GM12878 (cell line): ENCODE data around the gene CLEC4G. TPM values are rescaled to one million over a fixed set of nuclear protein-coding genes. Genes with fewer than 3 reads are reported as not detected.
A peak's percentile ranks its signal among the peaks of the same experiment; 100 is the strongest.

Experiments used
- ASH2L ChIP-seq: fragments of 300-600, 200-600 bp; sonication (generic); IDR thresholded peaks from 2 replicates; pipeline ENCODE4 v1.6.1; 2017; ENCODE audit warnings: low read depth, mild to moderate bottlenecking, borderline replicate concordance
- EP300 ChIP-seq, 2 experiments: fragments of 150-350 bp in 1 of 2; IDR thresholded peaks; 2 replicates each; pipeline ENCODE4 v1.6.1; 2011 to 2012; ENCODE audit warnings: low read depth in 2 of 2, low read length in 2 of 2, borderline replicate concordance in 1 of 2, improper control_type of control experiment in 1 of 2, inconsistent platforms in 1 of 2; ENCODE audit not compliant: control insufficient read depth in 1 of 2
- FOXK2 ChIP-seq: fragments of 450-650 bp; IDR thresholded peaks from 2 replicates; pipeline ENCODE4 v1.6.1; 2017; ENCODE audit warnings: mild to moderate bottlenecking, moderate library complexity
- GABPA ChIP-seq: IDR thresholded peaks from 2 replicates; pipeline ENCODE4 v1.6.1; 2014; ENCODE audit warnings: antibody characterized with exemption, low read depth, mild to moderate bottlenecking, inconsistent platforms
- GATAD2B ChIP-seq: fragments of 450-650 bp; conservative IDR thresholded peaks from 2 replicates; pipeline ENCODE4 v1.6.1; 2017; ENCODE audit warnings: low read depth, mild to moderate bottlenecking, moderate library complexity
- MXI1 ChIP-seq: fragments of 150-350 bp; IDR thresholded peaks from 2 replicates; pipeline ENCODE4 v1.6.1; 2011; ENCODE audit warnings: low read depth, mild to moderate bottlenecking, inconsistent platforms, low read length, improper control_type of control experiment
- SMC3 ChIP-seq: IDR thresholded peaks from 2 replicates; pipeline ENCODE4 v1.6.1; 2011; ENCODE audit warnings: low read length, improper control_type of control experiment, borderline replicate concordance
- polyA plus RNA-seq, 11 experiments: library from polyadenylated mRNA; depleted of rRNA in 4 of 11; unstranded in 6 of 11; stranded (reverse) in 5 of 11; fragments of >200 nt; fragmentation: Nextera tagmentation in 4 of 11; fragmentation: Illumina TruSeq in 1 of 11; extraction: Ambion mirVana in 4 of 11; extraction: Trizol in 1 of 11; gene quantifications; 1 replicate in 1 of 11; 2 replicates in 10 of 11; pipeline versions ENCODE4 v1.2.1 to v1.2.3, GENCODE V29; 2011 to 2016; ENCODE audit warnings: inconsistent platforms in 2 of 11, missing spikeins in 2 of 11, low read depth in 1 of 11
- total RNA-seq, 4 experiments: library from RNA; depleted of rRNA in 3 of 4; stranded (reverse); fragments of >200 nt in 3 of 4; fragmentation: Illumina TruSeq in 1 of 4; extraction: Trizol in 1 of 4; gene quantifications; 2 replicates each; pipeline versions ENCODE4 v1.2.1 to v1.2.3, GENCODE V29; 2013 to 2021
- TF ChIP-seq, protein P1 (sequence below): fragments of 450-650 bp; IDR thresholded peaks from 2 replicates; pipeline ENCODE4 v1.6.1; 2017; ENCODE audit warnings: mild to moderate bottlenecking
- TF ChIP-seq, protein P2 (sequence below): fragments of 450-650 bp; IDR thresholded peaks from 2 replicates; pipeline ENCODE4 v1.6.1; 2017; ENCODE audit warnings: mild to moderate bottlenecking, moderate library complexity
- TF ChIP-seq, protein P3 (sequence below): IDR thresholded peaks from 2 replicates; pipeline ENCODE4 v1.6.1; 2011; ENCODE audit warnings: low read depth, low read length, improper control_type of control experiment, borderline replicate concordance
- TF ChIP-seq, protein P4 (sequence below): IDR thresholded peaks from 2 replicates; pipeline ENCODE4 v1.6.1; 2011; ENCODE audit warnings: borderline replicate concordance, low read depth, mild to moderate bottlenecking, moderate library complexity, low read length; ENCODE audit not compliant: insufficient read depth, poor library complexity, severe bottlenecking
- TF ChIP-seq, protein P5 (sequence below): fragments of 450-650 bp; IDR thresholded peaks from 2 replicates; pipeline ENCODE4 v1.6.1; 2018; ENCODE audit warnings: borderline replicate concordance, mild to moderate bottlenecking; ENCODE audit not compliant: partially characterized antibody
- TF ChIP-seq, protein P6 (sequence below), 3 experiments: IDR thresholded peaks in 2 of 3; conservative IDR thresholded peaks in 1 of 3; 2 replicates each; pipeline ENCODE4 v1.5.1; 2011; ENCODE audit warnings: low read depth in 3 of 3, low read length in 3 of 3, mild to moderate bottlenecking in 3 of 3, control low read depth in 2 of 3, moderate library complexity in 2 of 3, inconsistent platforms in 1 of 3, mixed read lengths in 1 of 3; ENCODE audit not compliant: control insufficient read depth in 2 of 3, insufficient read depth in 1 of 3; ENCODE audit errors: extremely low read depth in 1 of 3

The CLEC4G gene
- total and polyA plus RNA-seq, 10 of the 15 experiments (the other 5 are each of a cell fraction or from before 2014, with no cell fraction given) = 0.04 TPM; not detected in 9

DNA sequence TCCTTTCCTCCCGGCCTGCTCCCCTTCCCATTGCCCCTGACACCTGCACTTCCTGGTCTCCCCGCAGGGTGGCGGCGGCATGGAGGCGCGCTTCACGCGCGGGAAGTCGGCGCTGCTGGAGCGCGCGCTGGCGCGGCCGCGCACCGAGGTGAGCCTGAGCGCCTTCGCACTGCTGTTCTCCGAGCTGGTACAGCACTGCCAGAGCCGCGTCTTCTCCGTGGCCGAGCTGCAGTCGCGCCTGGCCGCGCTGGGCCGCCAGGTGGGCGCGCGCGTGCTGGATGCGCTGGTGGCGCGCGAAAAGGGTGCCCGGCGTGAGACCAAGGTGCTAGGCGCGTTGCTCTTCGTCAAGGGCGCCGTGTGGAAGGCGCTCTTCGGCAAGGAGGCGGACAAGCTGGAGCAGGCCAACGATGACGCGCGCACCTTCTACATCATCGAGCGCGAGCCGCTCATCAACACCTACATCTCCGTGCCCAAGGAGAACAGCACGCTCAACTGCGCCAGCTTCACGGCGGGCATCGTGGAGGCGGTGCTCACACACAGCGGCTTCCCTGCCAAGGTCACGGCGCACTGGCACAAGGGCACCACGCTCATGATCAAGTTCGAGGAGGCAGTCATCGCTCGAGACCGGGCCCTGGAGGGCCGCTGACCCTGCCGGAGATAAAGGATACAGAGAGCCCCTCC lies 49.6 kb downstream of the CLEC4G start (continued):
- 0 out of 2 replicates have a peak, but pooled peaks have one; percentile 4 for TF ChIP-seq GATAD2B
- TF ChIP-seq, protein P1, sequence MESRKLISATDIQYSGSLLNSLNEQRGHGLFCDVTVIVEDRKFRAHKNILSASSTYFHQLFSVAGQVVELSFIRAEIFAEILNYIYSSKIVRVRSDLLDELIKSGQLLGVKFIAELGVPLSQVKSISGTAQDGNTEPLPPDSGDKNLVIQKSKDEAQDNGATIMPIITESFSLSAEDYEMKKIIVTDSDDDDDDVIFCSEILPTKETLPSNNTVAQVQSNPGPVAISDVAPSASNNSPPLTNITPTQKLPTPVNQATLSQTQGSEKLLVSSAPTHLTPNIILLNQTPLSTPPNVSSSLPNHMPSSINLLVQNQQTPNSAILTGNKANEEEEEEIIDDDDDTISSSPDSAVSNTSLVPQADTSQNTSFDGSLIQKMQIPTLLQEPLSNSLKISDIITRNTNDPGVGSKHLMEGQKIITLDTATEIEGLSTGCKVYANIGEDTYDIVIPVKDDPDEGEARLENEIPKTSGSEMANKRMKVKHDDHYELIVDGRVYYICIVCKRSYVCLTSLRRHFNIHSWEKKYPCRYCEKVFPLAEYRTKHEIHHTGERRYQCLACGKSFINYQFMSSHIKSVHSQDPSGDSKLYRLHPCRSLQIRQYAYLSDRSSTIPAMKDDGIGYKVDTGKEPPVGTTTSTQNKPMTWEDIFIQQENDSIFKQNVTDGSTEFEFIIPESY = no peak
- TF ChIP-seq, protein P2, sequence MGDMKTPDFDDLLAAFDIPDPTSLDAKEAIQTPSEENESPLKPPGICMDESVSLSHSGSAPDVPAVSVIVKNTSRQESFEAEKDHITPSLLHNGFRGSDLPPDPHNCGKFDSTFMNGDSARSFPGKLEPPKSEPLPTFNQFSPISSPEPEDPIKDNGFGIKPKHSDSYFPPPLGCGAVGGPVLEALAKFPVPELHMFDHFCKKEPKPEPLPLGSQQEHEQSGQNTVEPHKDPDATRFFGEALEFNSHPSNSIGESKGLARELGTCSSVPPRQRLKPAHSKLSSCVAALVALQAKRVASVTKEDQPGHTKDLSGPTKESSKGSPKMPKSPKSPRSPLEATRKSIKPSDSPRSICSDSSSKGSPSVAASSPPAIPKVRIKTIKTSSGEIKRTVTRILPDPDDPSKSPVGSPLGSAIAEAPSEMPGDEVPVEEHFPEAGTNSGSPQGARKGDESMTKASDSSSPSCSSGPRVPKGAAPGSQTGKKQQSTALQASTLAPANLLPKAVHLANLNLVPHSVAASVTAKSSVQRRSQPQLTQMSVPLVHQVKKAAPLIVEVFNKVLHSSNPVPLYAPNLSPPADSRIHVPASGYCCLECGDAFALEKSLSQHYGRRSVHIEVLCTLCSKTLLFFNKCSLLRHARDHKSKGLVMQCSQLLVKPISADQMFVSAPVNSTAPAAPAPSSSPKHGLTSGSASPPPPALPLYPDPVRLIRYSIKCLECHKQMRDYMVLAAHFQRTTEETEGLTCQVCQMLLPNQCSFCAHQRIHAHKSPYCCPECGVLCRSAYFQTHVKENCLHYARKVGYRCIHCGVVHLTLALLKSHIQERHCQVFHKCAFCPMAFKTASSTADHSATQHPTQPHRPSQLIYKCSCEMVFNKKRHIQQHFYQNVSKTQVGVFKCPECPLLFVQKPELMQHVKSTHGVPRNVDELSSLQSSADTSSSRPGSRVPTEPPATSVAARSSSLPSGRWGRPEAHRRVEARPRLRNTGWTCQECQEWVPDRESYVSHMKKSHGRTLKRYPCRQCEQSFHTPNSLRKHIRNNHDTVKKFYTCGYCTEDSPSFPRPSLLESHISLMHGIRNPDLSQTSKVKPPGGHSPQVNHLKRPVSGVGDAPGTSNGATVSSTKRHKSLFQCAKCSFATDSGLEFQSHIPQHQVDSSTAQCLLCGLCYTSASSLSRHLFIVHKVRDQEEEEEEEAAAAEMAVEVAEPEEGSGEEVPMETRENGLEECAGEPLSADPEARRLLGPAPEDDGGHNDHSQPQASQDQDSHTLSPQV = no peak
- TF ChIP-seq EP300 (IDR thresholded peaks at IDR 0.05; ENCODE audit: borderline replicate concordance in 1 of 2, control insufficient read depth in 1 of 2, low read depth in 2 of 2, low read length in 2 of 2) = no peak
- no peak for TF ChIP-seq ASH2L
- TF ChIP-seq GABPA = no peak
- no peak for TF ChIP-seq SMC3
- TF ChIP-seq FOXK2 = no peak
- TF ChIP-seq, protein P3, sequence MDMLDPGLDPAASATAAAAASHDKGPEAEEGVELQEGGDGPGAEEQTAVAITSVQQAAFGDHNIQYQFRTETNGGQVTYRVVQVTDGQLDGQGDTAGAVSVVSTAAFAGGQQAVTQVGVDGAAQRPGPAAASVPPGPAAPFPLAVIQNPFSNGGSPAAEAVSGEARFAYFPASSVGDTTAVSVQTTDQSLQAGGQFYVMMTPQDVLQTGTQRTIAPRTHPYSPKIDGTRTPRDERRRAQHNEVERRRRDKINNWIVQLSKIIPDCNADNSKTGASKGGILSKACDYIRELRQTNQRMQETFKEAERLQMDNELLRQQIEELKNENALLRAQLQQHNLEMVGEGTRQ = no peak
- TF ChIP-seq, protein P4, sequence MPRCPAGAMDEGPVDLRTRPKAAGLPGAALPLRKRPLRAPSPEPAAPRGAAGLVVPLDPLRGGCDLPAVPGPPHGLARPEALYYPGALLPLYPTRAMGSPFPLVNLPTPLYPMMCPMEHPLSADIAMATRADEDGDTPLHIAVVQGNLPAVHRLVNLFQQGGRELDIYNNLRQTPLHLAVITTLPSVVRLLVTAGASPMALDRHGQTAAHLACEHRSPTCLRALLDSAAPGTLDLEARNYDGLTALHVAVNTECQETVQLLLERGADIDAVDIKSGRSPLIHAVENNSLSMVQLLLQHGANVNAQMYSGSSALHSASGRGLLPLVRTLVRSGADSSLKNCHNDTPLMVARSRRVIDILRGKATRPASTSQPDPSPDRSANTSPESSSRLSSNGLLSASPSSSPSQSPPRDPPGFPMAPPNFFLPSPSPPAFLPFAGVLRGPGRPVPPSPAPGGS = peak; percentile 42
- no peak for TF ChIP-seq MXI1
- TF ChIP-seq, protein P5, sequence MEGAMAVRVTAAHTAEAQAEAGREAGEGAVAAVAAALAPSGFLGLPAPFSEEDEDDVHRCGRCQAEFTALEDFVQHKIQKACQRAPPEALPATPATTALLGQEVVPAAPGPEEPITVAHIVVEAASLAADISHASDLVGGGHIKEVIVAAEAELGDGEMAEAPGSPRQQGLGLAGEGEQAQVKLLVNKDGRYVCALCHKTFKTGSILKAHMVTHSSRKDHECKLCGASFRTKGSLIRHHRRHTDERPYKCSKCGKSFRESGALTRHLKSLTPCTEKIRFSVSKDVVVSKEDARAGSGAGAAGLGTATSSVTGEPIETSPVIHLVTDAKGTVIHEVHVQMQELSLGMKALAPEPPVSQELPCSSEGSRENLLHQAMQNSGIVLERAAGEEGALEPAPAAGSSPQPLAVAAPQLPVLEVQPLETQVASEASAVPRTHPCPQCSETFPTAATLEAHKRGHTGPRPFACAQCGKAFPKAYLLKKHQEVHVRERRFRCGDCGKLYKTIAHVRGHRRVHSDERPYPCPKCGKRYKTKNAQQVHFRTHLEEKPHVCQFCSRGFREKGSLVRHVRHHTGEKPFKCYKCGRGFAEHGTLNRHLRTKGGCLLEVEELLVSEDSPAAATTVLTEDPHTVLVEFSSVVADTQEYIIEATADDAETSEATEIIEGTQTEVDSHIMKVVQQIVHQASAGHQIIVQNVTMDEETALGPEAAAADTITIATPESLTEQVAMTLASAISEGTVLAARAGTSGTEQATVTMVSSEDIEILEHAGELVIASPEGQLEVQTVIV = no peak
- TF ChIP-seq, protein P6, sequence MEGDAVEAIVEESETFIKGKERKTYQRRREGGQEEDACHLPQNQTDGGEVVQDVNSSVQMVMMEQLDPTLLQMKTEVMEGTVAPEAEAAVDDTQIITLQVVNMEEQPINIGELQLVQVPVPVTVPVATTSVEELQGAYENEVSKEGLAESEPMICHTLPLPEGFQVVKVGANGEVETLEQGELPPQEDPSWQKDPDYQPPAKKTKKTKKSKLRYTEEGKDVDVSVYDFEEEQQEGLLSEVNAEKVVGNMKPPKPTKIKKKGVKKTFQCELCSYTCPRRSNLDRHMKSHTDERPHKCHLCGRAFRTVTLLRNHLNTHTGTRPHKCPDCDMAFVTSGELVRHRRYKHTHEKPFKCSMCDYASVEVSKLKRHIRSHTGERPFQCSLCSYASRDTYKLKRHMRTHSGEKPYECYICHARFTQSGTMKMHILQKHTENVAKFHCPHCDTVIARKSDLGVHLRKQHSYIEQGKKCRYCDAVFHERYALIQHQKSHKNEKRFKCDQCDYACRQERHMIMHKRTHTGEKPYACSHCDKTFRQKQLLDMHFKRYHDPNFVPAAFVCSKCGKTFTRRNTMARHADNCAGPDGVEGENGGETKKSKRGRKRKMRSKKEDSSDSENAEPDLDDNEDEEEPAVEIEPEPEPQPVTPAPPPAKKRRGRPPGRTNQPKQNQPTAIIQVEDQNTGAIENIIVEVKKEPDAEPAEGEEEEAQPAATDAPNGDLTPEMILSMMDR (IDR thresholded peaks at IDR 0.05 in 2 of 3, conservative IDR thresholded peaks at IDR 0.05 in 1 of 3; ENCODE audit: control insufficient read depth in 2 of 3, extremely low read depth in 1 of 3, insufficient read depth in 1 of 3, low read depth in 3 of 3, low read length in 3 of 3) = no peak
